HCT116 (cell line): ENCODE results near the gene CDH22.
A peak's percentile ranks its signal among the peaks of the same experiment; 100 is the strongest.

Source experiments
- CTCF ChIP-seq, 3 experiments: fragments of 200-600 bp in 1 of 3; sonication (generic) in 1 of 3; IDR thresholded peaks in 2 of 3; conservative IDR thresholded peaks in 1 of 3; 2 replicates each; pipeline ENCODE4 v1.5.1; 2012 to 2017; ENCODE audit warnings: low read depth in 2 of 3, low read length in 2 of 3, antibody characterized with exemption in 1 of 3, borderline replicate concordance in 1 of 3, control low read depth in 1 of 3, mild to moderate bottlenecking in 1 of 3, mixed read lengths in 1 of 3, mixed run types in 1 of 3, moderate library complexity in 1 of 3; ENCODE audit not compliant: insufficient read depth in 1 of 3
- POLR2A ChIP-seq: IDR thresholded peaks from 2 replicates; pipeline ENCODE4 v1.7.0; 2011; ENCODE audit warnings: borderline replicate concordance; ENCODE audit not compliant: insufficient read depth, insufficient read length; ENCODE audit errors: extremely low read depth
- SIN3A ChIP-seq: IDR thresholded peaks from 2 replicates; pipeline ENCODE4 v1.6.1; 2012; ENCODE audit warnings: low read depth
- ZBTB33 ChIP-seq: IDR thresholded peaks from 2 replicates; pipeline ENCODE4 v1.6.1; 2011; ENCODE audit warnings: mild to moderate bottlenecking, low read length, moderate library complexity; ENCODE audit not compliant: insufficient replicate concordance; ENCODE audit errors: extremely low read depth

GRCh38 chr20:46230801-46231282, 77.5 kb downstream of the CDH22 start:
- no peak for TF ChIP-seq CTCF (IDR thresholded peaks at IDR 0.05 in 2 of 3, conservative IDR thresholded peaks at IDR 0.05 in 1 of 3; ENCODE audit: borderline replicate concordance in 1 of 3, insufficient read depth in 1 of 3, low read depth in 2 of 3, low read length in 2 of 3)
- TF ChIP-seq SIN3A = peak; percentile 84
- TF ChIP-seq ZBTB33 = no peak
- TF ChIP-seq POLR2A = no peak
